HG03135 (cell line): Measurements from ENCODE around the gene DOCK9.
A peak's percentile ranks its signal among the peaks of the same experiment; 100 is the strongest.

Experiments
- ATAC-seq: cut with Tn5 transposase; IDR thresholded peaks from one replicate; pipeline ENCODE4 v1.9.1; 2021; ENCODE audit warnings: mild to moderate bottlenecking, moderate library complexity; ENCODE audit not compliant: unreplicated experiment

Gene DOCK9

DNA sequence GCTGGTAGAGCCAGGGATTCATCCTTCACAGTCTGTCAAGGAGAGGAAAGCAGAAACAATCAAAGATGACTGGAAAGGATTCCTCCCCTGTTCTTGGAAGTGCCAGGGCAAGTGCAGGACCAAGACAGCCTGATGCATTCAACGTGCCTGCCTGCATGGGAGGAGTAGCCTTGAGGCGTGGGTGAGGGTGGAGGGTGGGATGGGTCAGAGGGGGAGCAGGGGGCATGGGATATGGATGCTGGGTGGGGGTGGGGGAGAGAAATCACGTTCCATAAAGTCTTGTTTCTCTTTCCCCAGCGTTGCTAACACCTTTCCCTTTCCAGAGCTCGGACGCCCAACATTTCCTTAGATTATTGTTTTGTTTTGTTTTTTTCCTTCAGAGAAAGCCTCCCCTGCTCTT is 117.4 kb downstream of the DOCK9 start:
- no peak for ATAC-seq

DNA sequence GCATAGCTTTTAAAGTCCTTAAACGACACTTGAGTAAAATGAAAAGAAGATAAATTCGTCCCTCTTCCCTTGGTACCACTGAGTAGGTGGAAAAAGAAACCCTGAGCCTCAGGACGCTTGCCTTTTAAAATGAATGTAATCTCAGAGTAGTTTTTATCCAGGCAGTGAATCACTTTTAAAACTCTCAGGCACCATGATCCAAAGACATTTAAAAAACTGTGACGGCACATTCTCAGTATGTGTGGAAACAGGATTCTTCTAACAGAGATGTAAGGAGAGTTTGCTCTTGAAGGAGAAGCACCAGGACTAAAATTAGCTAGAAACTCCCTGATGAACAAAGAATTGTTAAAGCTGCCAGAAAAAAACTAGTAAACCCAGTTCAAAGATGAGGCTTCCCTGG is 119.7 kb downstream of the DOCK9 start:
- ATAC-seq: no peak

DNA sequence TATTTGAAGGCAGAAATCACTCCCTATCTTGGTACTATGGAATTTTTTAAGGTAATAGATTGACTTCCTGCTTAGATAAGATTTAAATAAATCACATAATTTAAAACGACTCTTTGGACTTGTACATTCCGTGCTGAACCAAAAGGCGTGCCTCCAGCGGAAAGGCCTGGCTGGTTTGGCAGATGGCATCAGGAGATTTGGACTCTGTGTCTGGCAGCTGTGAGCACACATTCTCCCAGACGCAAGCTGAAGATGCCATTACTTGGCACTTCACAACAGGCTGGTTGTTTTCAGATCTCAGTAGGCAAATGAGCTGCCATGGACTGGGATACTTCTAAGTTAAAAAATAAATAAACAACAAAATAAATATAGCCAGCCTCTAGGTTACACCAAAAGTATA is 120.9 kb downstream of the DOCK9 start:
- no peak for ATAC-seq

DNA sequence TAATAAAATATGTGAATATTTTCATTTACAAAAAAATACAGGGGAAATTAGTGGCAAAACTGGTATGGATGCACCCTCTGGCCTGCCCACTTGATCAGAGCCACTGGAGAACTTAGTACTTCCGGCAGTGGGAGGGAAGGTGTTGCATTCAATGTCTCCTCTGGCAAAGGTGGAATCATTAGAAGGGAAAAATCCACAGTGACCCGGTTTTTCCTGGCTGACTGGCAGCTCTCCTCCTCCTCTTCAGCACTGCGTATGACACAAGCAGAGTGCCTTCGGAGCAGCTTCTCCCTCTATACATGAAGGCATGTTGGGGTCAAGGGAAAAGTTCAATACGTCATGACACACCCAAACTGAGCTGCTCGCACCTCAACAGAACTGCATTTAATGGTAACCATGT is 123.4 kb downstream of the DOCK9 start:
- no peak for ATAC-seq

DNA sequence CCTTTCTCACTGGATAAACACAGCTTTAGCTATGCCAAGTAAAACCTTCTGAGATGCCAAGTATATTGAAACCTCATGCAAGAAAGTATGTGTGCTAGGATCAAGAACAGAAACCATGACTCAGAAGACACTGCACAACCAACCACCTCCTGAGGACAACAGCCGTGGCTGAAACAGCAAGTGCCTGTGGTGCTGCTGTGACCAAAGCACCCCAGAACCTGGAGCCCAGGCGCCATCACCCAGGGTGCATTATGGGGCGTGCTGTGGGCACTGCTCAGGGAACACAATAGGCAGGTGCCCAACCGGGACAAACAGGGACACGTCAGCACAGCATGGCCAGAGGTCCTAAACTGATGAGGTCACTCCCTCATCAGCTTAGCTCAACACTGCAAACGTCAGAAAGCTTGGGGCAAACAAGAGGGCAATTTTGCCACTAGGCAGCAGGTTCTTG is 124.1 kb downstream of the DOCK9 start:
- ATAC-seq: peak; percentile 99

DNA sequence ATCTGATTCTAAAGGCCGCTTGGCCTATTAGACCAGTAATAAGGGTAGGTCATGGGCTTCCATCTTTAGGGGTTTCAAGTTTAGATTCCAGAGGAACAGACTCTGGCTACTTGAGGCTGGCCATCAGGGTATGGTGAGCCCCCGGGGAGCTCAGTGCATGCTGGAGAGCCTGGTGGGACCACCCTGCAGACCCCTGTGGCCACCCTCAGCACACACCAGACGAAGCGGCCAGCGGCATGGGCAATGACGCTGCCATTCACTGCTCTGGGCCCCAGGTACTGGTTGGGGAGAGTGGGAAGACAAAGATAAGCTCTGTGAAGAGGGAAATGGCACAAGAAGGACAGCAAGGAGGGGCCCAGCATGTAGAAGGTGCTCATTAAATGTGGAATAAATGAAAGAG is 126.6 kb downstream of the DOCK9 start:
- no peak for ATAC-seq

DNA sequence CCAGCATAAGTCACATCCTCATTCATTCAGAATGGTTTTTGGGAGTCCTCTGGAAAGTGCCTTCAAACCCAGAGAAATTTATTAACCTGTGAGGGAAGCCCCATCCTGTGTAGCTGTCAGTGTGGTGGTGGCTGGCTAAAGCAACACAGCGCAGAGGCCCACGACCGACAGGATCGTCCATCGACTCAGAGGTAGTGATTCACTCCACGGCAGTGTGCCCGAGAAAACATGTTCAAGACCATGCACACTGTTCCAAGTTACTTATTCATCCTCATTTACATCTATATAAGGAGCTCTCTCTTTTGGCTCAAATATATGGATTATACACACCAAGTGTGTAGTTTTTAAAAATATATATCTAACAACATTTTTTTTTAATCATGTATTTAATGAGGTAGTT is 129.1 kb downstream of the DOCK9 start:
- ATAC-seq: no peak

DNA sequence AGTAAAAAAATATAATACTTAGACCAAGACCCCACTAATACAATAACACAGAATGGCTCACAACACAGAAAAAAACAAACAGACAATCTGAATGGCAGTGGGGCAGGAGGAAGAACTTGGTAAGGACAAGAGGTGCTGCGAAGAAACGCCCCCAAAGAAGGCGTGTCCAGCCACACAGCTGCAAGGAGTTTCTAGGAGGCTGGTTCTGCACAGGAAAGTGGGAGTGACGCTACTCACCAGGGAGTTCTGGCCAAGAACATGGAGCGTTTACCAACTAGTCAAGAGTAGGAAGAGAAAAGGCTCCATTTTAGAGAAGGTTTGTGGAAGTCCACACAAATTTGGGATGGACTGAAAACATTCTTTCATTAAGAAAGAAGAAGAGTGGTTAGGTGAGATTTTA is 130.1 kb downstream of the DOCK9 start:
- ATAC-seq: no peak

DNA sequence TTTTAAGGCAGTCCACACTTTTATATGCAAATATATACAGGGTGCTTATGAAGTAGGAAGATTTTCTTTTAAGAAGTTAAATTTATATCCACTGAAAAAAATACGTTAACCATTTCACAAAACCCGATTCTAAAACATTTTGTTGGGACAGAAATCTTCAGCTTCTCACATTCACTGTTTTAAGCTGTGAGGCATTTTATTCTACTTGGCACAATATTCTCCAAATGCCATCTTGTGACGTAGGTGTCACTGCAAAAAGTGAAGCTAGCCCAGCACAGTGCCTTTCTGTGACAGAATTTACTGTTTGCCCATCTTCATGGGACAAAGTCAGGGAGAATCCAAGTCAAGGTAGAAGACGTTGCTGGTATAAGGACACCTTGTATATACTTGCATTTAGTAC is 130.9 kb downstream of the DOCK9 start:
- ATAC-seq: no peak

DNA sequence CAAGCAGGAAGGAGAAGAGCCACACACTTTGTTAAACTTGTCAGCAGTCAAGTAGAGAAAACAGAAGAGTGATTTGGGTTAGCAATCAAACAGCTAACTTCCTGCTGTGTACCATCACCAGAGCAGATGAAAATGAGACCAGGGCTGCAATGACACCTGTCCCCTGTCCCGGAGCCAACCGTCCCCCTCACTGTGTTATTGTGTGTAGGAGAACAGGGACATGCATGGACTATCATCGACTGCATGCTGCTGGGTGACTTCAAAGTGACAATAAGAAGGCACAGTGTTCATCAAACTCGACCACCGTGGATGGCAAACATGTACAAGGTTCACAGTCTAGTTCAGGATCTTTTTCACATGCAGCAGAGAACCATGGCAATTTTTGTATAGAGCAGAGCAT is 131.3 kb downstream of the DOCK9 start:
- ATAC-seq: no peak

DNA sequence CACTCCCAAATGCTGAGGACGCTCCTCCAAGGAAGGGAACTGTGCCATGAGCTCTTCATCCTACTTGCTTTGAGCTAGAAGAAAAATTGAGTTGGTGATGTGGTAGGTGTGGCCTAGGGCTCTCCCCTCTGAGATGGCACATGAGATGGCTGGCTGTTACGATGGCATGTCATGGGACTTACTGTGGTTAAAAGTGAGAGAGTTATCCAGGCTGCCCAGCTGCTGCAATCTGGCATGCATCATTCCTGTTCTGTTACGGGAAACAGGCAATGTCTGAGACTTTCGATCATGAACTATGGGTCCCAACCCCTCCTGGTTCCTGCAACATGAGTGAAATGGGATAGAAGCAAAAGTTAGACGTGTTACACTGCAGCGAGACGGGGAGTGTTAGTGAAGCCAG is 132.1 kb downstream of the DOCK9 start:
- ATAC-seq: no peak

DNA sequence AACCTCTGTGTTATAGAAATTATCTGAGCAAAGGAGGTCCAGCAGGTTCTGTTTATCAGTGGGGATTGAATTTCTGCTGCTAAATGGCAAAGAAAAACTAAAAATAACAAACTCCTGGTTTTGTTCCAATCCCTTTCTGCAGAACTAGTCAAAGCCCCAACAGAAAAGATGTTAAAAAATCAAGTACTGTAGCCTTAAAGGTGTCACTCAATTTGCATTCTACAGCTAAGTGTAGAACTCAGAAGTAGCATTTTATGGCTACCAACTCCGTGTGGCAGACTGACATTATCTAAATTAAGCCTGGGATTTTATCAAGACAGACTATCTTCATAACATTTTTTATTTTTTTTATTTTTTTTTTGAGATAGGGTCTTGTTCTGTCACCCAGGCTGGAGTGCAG is 133.8 kb downstream of the DOCK9 start:
- no peak for ATAC-seq

DNA sequence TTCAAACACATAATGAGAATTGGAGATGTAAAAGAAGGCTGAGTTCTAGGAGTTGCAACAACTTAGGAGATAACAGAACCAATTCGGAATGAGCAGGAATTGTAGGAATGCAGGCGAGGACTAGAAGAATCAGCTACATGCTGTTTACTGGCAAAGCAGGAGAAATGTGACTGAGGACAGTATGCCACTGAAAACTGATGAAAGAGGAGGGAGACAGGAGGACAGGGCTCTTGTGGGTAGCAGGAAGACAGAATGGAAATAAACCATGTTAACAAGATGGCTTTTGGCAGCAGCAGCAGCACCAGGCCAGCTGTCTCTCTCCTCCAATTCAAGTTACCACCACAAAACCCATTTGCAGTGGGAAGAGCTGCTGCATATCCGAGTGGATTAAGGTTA is 134.4 kb downstream of the DOCK9 start:
- ATAC-seq: no peak

DNA sequence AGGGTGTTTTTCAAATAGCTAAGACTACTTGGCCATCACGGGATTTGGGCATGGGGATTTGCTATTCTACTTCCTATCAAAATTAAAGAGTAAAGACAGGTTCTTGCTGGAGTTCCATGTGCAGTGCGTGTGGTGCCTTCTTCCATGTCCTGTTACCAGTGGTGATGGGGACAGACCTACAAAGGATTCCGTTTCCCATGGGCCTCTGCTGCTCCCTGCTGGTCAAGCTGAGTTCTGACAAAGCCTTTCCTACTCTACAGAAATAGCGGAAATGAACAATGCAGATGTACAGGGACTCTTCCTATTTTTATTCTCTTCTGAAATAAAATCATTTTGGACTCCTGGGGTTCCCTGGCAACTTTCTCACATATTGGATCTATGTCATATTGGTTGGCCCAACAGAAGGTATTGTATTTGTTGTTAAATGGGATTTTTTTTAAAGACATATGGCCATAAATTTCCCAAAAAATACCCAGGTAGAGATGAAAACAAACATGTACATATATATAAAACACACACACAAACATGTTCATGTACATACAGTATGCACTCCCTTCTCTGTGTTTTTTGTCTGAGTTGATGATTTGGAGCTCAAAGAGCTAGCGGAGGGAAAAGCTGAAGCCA is 134.9 kb downstream of the DOCK9 start:
- peak; percentile 80 for ATAC-seq

DNA sequence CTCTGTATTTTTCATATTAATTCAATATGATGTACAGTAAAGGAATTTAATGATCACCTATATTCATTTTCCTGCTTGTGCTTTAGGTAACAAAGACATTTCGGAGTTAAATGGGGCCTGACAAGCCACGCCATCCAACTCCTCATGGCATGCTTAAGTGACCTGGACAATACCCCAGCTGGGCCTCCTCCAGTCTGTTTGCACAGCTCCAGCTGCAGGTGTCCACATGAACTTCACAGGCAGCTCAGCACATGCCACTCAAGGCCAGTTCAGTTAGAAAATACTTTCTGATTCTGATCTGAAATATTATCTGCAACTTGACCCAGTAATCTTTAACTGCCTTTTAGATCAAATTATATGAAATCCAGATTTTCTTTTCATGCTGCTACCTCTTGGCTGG is 135.8 kb downstream of the DOCK9 start:
- no peak for ATAC-seq

DNA sequence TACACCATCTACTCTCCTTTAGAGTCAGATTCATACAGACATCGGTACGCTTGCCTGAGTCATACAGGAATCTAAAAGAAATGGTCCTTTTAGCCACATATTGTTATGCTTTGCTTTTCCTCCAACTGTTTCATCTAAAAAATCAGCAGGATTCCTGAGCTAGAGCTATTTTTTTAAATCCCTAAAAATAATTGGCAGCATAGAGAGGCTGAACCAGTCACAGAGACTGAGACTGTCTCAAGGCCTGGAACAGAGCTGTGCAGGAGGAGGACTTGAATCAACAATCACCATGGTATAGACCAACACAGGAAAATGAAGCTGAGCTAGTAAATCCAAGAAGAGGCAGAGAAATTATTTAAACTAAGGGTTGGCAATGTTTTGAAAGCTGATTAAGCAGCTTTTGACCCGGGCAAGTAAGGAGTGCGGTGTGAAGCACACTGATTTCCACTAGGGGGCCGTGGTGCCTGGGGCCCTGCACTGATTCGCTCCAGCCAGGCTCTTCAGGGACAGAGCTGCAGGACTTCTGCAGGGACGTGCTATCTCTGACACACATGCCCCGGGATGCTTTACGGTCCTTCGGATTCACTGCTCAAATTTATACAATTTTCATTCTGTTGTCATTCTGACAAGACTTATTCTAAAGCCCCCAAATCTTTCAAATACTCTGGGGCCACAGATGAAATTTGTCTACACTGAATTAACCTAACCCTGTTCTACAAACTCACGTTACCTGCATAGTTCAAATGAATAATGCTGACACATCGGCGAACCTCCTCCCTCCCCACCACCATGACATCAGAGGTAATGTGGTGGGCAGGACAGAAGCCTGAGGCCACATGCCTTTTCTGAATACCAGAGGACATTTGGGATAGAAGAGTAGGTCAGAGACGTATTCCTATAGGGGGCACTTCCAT is 137.8 kb downstream of the DOCK9 start:
- peak; percentile 93 for ATAC-seq

DNA sequence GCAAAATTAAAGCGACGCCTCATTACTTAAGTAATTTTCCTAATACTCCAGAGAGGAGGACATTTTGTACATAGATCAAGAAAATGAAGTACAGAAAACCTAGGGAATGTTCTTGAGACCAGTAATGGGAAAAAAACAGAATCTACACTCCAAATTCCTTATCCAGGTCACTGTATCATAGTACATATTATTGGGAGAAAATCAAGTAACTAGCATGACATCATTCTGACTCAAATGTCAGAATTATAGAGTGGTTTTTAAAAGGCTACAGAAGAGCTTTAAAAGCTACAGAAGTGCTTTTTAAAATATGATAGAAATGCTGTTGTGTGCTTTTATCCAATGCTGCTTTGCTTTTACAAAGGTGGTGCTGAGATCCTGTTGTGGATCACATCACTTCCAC is 139.1 kb downstream of the DOCK9 start:
- ATAC-seq: no peak

DNA sequence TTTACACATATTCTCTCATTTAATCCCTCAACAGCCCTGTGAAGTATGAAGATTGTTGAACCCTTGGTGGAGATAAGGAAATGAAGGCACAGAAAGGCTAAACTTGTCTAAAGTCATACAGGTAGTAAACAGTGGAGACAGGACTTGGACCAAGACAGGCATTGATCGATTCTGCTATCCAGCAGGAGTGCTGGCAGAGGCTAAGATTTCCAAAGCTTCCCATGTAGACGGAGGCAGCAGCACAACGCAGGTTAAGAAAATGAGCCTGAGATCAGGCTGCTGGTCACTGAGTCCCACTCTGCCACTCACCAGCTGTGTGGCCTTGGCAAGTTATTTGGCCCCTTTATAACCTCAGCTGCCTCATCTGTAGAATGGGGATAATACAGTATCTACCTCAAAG is 140.0 kb downstream of the DOCK9 start:
- ATAC-seq: no peak

DNA sequence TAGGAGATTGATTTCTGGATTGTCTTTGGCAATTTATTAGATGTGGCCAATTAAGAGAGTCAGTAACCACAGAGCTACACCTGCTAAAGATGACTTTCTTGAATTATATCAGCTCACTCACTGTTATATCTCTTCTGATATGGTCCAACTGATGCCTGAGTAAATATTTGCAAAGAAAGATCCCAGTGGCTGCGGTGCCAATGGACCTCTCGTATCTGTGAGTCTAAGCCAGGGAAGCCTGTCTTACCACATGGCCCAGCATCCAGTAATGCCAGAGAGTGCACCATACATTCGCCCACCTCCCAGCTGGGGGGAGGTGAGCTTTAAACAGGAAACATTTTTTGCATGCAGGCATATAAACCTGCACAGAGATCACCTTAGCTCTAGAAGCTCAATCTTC is 142.7 kb downstream of the DOCK9 start:
- no peak for ATAC-seq

DNA sequence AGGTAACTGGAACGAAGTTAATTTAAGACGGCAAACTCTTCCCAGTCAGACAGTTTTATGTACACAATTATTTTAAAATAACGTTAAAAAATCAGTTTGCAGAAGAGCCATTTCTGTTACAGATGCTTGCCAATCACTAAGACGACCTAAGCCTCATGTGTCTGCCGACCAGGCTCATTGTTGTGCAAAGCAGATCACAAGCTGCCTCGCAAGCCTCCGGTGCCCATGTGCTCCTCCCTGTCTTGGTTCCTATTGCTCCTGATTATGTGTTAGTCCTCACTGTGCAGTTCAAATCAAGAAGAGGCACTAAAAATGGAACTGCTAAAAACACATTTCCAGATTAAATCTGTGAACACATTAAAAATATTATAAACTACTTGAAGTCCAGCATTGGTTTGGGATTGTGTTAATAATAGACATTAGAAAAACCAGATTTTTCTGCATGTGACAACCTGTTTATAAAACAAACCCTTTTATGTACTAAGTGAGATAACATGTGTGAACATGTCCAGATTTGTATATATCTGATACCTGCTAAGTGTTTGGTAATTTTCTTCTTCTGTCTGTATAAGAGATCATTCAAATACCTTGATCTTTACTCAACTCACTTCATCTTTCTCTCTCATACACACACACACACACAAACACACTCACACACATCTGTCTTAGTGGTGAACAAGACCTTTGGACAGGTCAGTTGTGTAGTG is 143.5 kb downstream of the DOCK9 start:
- no peak for ATAC-seq

DNA sequence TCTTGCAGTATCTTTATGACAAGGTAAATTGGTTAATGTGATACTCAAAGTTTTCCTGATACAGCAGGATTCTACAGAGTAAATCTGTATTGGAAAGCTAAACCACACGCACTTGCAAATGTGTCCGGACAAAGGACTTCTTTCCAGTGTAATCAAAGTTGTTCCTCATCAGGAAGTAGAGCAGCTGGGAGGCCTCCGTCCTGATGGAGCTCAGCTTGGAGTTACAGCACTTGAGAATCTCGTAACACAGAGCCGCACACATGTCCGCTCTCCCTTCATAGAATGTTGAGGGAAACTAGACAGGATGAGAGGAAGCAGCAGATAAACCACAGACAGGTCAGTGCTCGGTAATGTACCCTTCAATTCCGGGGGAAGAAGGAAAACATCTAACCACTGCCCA is 146.6 kb downstream of the DOCK9 start:
- no peak for ATAC-seq

DNA sequence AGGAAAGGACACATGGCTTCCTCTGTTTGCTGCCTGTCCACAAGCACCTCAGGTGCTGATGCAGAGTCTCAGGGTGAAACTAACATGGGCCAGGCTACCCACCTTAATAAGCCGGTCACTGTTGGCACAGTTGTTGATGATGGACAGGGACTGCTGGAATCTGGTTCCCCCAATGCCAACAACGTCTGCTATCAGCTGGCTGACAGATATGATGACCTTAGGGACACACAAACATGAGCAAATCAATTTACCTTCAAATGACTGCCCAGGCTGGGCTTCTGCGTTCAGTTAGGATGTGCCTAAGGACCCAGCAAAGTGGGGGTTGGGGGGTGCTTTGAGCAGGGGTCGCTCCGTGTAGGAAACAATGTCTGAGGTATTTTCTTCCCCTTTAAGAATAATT is 148.3 kb downstream of the DOCK9 start:
- ATAC-seq: no peak
